ENCODE data around the gene NTF4. TPM values are rescaled to one million over a fixed set of nuclear protein-coding genes. Genes with fewer than 3 reads are reported as not detected.
A peak's percentile ranks its signal among the peaks of the same experiment; 100 is the strongest.
"Not testable (repeated sequence)": the region's sequence is repeated elsewhere in the genome, so short reads cannot be mapped to it uniquely, and the experiment has no call there.

The NTF4 gene
- total and polyA plus RNA-seq, 11 donors: 0.76 TPM; not detected in 10

- DNase-seq (peak; percentile 33 to 84 (median 71)), ATAC-seq (peak in 3 of 4 donors; percentile 61 to 69 (median 69))
- 16 to 29% (median 18%) methylated on average over 18 to 41 of the region's 41 CpGs for WGBS, 4 donors
- Histone ChIP-seq H3K36me3 (peaks cover 0 to 21% (median 8%) of the 10 kb centered on the region in 9 donors), H3K4me3 (peak overlapping the region in 11 of 12 donors; percentile 34 to 63 (median 54)), H3K27me3 (peaks cover 0 to 25% (median 0%) of the 10 kb centered on the region in 9 donors), H3K9me3 (no peaks in the 10 kb centered on the region), H3K27ac (no peak overlapping the region), H3K4me1 (peaks cover 0 to 29% (median 16%) of the 10 kb centered on the region in 12 donors)
- TF ChIP-seq, protein P1, sequence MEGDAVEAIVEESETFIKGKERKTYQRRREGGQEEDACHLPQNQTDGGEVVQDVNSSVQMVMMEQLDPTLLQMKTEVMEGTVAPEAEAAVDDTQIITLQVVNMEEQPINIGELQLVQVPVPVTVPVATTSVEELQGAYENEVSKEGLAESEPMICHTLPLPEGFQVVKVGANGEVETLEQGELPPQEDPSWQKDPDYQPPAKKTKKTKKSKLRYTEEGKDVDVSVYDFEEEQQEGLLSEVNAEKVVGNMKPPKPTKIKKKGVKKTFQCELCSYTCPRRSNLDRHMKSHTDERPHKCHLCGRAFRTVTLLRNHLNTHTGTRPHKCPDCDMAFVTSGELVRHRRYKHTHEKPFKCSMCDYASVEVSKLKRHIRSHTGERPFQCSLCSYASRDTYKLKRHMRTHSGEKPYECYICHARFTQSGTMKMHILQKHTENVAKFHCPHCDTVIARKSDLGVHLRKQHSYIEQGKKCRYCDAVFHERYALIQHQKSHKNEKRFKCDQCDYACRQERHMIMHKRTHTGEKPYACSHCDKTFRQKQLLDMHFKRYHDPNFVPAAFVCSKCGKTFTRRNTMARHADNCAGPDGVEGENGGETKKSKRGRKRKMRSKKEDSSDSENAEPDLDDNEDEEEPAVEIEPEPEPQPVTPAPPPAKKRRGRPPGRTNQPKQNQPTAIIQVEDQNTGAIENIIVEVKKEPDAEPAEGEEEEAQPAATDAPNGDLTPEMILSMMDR (IDR thresholded peaks at IDR 0.05): peak in 1 of 12 donors; percentile 12
- no peak for TF ChIP-seq POLR2A (IDR thresholded peaks at IDR 0.05)
- intact Hi-C loops (cut with DNase I): no loop called here
Measured at GRCh38 chr19:49019242-49019932, 45.2 kb downstream of the NTF4 start.

GRCh38 chr19:49018388-49019241 is 46.0 kb downstream of the NTF4 start:
- Histone ChIP-seq H3K4me3 (peak overlapping the region in 11 of 12 donors; percentile 34 to 63 (median 54)), H3K36me3 (peaks cover 0 to 29% (median 13%) of the 10 kb centered on the region in 9 donors), H3K4me1 (peaks cover 0 to 29% (median 16%) of the 10 kb centered on the region in 12 donors), H3K27me3 (peaks cover 0 to 25% (median 0%) of the 10 kb centered on the region in 9 donors)
- ATAC-seq (peak in 2 of 4 donors; percentile 14 to 23), DNase-seq (peak in 1 of 5 donors; percentile 32)
- H3K9me3 ChIP-seq; H3K27ac ChIP-seq; intact Hi-C loops (cut with DNase I): not testable (repeated sequence)
- 4 to 9% (median 6%) methylated on average over 25 to 50 of the region's 50 CpGs for WGBS, 4 donors

DNA sequence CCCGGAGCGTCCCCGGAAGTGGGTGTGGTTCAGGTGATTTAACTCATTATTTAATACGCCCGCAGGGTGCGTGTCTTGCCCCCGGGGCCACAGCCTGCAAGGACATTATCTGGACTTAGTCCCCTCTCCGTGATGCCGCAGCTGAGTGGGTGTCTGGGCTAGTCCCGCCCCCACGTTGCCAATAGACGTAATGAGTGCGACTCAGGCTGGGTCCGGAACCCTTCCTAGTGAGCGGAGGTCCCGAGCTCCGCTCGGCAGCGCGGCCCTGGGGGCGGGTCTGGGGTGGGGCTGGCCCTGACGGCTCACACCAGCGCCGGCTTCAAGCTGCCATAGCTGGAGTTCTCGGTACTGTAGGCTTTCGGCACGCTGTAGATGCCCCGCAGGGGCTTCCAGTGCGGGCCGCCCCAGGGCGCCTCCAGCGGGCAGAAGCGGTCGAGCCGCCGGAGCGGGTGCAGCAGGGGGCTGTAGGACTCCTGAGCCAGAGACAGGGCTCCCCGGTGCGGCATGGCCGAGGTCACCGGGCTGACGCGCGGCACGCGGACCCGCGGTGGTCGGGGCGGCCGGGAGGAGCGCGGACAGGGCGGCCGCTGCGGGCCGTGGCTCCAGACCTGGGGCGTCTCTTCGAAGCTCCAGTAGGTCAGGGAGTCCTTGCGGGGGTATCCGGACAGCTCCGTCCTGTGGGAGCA is 46.8 kb downstream of the NTF4 start:
- Histone ChIP-seq H3K4me1 (peaks cover 0 to 29% (median 16%) of the 10 kb centered on the region in 12 donors), H3K4me3 (peak overlapping the region; percentile 15 to 63 (median 52)), H3K36me3 (peaks cover 0 to 32% (median 13%) of the 10 kb centered on the region in 9 donors), H3K9me3 (no peaks in the 10 kb centered on the region), H3K27me3 (peaks cover 0 to 25% (median 0%) of the 10 kb centered on the region in 9 donors), H3K27ac (peak overlapping the region in 1 of 12 donors; percentile 42)
- WGBS, 4 donors: 1 to 2% (median 1%) methylated on average over 25 to 62 of the region's 62 CpGs
- intact Hi-C loops (cut with DNase I): no loop called here
- TF ChIP-seq POLR2A (IDR thresholded peaks at IDR 0.05): no peak
- TF ChIP-seq, protein P1 (IDR thresholded peaks at IDR 0.05): peak in 9 of 12 donors; percentile 32 to 68 (median 50)
- ATAC-seq: peak in 3 of 4 donors; percentile 51 to 71 (median 69)
- peak; percentile 31 to 77 (median 53) for DNase-seq

- WGBS, 4 donors: 76 to 83% (median 77%) methylated on average over 10 to 17 of the region's 17 CpGs
- intact Hi-C loops (cut with DNase I): no loop called here
- H3K4me1 ChIP-seq: peaks cover 0 to 29% (median 16%) of the 10 kb centered on the region in 12 donors
- peak within 1 kb of the TSS; percentile 15 to 63 (median 52) for H3K4me3 ChIP-seq
- TF ChIP-seq, protein P1 (IDR thresholded peaks at IDR 0.05): no peak
- TF ChIP-seq POLR2A (IDR thresholded peaks at IDR 0.05): no peak
- peaks cover 0 to 25% (median 0%) of the 10 kb centered on the region in 9 donors for H3K27me3 ChIP-seq
- DNase-seq (no peak), ATAC-seq (no peak)
- peak within 1 kb of the TSS in 1 of 12 donors; percentile 42 for H3K27ac ChIP-seq
- H3K36me3 ChIP-seq: peaks cover 0 to 38% (median 17%) of the 10 kb centered on the region in 9 donors
- no peaks in the 10 kb centered on the region for H3K9me3 ChIP-seq
Measured at GRCh38 chr19:49017041-49017665, 47.5 kb downstream of the NTF4 start, which contains the start of gene LHB. LHB (minus strand) TSS chr19:49017091; CDS start chr19:49017081, 10 bp downstream.
